WI38 (cell line): Measurements from ENCODE around the gene PPARD.

Experiments used
- H3K4me3 ChIP-seq: 2 replicates; pipeline ENCODE4 v1.5.1; 2011; ENCODE audit warnings: low read depth, mild to moderate bottlenecking, control low read depth, low read length
- CTCF ChIP-seq: IDR thresholded peaks from 2 replicates; pipeline ENCODE4 v1.5.1; 2012; ENCODE audit warnings: low read depth, mild to moderate bottlenecking, control low read depth, low read length

Gene PPARD

DNA sequence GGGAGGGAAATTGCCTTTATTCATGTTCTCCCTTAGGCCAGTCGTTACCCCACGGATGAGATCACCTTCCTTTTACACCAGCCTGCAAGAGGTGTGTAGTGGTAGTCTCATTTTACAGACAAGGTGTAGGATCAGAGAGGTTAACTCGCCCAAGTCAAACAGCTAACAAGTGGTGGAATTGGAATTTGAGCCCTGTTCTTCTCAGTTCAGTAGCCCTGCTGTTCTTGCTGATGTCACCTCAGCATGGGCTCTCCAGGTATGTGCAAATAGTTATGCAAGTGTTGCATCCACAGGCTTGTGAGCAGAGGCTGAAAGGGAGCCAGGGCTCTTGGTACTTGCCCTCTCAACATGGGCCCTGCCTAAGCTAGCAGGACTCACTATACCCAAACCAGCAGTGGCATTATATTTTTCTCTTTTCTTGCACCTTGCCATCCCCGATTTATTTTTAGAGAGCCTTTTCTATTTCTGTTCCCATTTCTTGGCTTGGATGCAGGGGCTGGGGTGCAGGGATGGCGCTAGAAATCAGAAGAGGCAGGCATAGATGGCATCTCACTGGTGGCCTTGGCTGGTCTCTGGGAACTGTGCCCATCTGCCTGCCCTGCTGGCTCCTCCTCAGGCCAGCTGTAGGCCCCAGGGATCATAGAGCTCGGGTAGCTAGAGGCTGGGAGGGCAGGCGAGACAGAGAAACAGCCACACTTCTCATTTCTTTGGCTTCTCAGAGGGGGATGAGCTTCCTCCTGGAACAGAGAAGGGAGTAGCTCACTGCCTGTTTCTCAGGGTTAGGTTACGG is 18.2 kb downstream of the PPARD start:
- no peak for TF ChIP-seq CTCF
- H3K4me3 ChIP-seq, result no peak overlapping the region

- TF ChIP-seq CTCF, result no peak
- H3K4me3 ChIP-seq, result no peak overlapping the region
Observed at GRCh38 chr6:35362200-35362599, 19.8 kb downstream of the PPARD start.

GRCh38 chr6:35363293-35363750 is 21.0 kb downstream of the PPARD start:
- no peak for TF ChIP-seq CTCF
- no peak overlapping the region for H3K4me3 ChIP-seq

GRCh38 chr6:35365594-35366203 is 23.3 kb downstream of the PPARD start:
- no peak overlapping the region for H3K4me3 ChIP-seq
- no peak for TF ChIP-seq CTCF

DNA sequence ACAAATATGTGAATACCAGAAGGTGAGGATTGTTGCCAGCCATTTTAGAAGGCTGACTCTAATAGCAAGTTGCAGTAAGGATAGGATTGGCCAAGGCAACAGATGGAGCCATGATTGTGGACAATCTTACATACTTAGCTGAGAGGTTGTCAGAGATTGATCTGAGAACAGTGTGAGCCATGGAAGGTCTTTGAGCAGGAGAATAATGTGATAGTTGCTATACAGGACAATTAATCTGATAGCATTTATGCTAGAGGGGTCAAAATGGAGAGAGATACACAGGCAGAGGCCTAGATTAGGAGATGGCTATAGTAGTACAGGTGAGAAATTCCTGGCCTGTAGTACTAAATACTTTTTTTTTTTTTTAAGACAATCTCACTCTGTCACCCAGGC is 23.8 kb downstream of the PPARD start:
- no peak overlapping the region for H3K4me3 ChIP-seq
- TF ChIP-seq CTCF, result no peak

DNA sequence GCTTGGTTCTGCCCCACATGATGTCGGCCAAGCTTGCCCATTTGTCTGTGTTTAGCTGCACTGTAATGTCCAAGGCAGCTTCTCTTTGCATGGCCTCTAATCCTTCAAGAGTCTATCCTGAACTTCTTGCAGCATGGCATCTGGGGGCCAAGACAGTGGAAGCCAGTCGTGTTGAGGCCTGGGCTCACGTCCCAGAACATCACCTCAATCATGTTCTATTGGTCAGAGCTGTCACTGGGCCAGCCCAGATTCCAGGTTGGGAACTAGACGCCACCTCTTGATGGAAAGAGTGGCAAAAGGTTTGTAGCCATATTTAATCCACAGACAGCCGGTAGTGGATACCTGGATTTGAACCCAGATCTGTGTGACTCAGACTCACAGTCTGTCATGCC is 25.3 kb downstream of the PPARD start:
- H3K4me3 ChIP-seq, result no peak overlapping the region
- TF ChIP-seq CTCF, result no peak
